ENCODE data around the gene KRTAP10-6.

DNA sequence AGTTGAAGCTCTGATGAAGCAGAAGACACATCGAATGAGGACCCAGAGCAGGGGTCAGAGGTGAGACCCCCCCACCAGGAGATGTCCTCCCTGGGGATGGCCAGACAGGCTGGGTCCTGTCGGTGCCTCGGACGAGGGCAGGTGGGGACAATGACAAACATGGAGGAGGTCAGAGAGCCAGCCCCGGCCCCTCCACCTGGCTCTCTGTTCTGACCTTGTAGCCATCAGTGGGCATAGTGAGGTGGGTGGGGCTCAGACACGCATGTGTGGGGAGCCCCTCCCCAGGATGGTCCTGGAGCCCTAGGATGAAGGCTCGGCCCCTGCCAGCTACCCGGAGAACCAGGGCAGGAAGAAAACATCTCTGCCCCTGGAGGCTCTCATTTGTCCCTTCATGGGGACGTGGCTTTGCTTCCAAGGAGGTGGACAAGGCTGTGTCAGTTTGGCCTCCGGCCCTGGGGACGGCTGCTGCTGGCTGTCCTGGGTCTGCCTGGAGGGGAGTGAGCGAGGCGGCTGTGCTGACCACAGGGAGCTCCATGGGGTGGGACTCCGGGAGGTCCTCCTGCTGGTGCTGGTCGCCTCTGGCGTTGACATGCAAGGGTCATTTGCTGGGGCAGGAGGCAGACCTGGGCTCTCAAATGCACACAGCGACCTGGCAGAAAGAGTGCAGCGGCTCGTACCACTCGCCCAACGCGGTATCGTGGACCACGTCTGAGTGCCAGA, 2.6 kb downstream of the KRTAP10-6 start:
- TF ChIP-seq EP300 (IDR thresholded peaks at IDR 0.05; ENCODE audit: borderline replicate concordance) (no peak), YY1 (IDR thresholded peaks at IDR 0.05; ENCODE audit: low read depth) (no peak), NFIC (IDR thresholded peaks at IDR 0.05) (no peak), CEBPB (IDR thresholded peaks at IDR 0.05) (no peak), ZBTB7A (IDR thresholded peaks at IDR 0.05; ENCODE audit: low read depth) (no peak), RAD21 (IDR thresholded peaks at IDR 0.05; ENCODE audit: low read depth) (no peak), FOXM1 (IDR thresholded peaks at IDR 0.05; ENCODE audit: borderline replicate concordance, low read depth) (no peak), CREB1 (IDR thresholded peaks at IDR 0.05; ENCODE audit: low read depth) (no peak), TAF1 (IDR thresholded peaks at IDR 0.05; ENCODE audit: low read depth) (no peak), EGR1 (IDR thresholded peaks at IDR 0.05) (no peak), TEAD4 (IDR thresholded peaks at IDR 0.05) (no peak)
- TF ChIP-seq, protein P1, sequence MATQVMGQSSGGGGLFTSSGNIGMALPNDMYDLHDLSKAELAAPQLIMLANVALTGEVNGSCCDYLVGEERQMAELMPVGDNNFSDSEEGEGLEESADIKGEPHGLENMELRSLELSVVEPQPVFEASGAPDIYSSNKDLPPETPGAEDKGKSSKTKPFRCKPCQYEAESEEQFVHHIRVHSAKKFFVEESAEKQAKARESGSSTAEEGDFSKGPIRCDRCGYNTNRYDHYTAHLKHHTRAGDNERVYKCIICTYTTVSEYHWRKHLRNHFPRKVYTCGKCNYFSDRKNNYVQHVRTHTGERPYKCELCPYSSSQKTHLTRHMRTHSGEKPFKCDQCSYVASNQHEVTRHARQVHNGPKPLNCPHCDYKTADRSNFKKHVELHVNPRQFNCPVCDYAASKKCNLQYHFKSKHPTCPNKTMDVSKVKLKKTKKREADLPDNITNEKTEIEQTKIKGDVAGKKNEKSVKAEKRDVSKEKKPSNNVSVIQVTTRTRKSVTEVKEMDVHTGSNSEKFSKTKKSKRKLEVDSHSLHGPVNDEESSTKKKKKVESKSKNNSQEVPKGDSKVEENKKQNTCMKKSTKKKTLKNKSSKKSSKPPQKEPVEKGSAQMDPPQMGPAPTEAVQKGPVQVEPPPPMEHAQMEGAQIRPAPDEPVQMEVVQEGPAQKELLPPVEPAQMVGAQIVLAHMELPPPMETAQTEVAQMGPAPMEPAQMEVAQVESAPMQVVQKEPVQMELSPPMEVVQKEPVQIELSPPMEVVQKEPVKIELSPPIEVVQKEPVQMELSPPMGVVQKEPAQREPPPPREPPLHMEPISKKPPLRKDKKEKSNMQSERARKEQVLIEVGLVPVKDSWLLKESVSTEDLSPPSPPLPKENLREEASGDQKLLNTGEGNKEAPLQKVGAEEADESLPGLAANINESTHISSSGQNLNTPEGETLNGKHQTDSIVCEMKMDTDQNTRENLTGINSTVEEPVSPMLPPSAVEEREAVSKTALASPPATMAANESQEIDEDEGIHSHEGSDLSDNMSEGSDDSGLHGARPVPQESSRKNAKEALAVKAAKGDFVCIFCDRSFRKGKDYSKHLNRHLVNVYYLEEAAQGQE (IDR thresholded peaks at IDR 0.05; ENCODE audit: low read depth), result no peak
- TF ChIP-seq, protein P2, sequence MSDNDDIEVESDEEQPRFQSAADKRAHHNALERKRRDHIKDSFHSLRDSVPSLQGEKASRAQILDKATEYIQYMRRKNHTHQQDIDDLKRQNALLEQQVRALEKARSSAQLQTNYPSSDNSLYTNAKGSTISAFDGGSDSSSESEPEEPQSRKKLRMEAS (IDR thresholded peaks at IDR 0.05), result no peak

Measured in Ishikawa (cell line).